ENCODE measurements around the gene CCDC9. TPM values are rescaled to one million over a fixed set of nuclear protein-coding genes. Genes with fewer than 3 reads are reported as not detected.
"Not testable (repeated sequence)": the region's sequence is repeated elsewhere in the genome, so short reads cannot be mapped to it uniquely, and the experiment has no call there.

The CCDC9 gene
- total RNA-seq, 2 experiments from 2014 or later: 37.8 to 39.6 TPM

DNA sequence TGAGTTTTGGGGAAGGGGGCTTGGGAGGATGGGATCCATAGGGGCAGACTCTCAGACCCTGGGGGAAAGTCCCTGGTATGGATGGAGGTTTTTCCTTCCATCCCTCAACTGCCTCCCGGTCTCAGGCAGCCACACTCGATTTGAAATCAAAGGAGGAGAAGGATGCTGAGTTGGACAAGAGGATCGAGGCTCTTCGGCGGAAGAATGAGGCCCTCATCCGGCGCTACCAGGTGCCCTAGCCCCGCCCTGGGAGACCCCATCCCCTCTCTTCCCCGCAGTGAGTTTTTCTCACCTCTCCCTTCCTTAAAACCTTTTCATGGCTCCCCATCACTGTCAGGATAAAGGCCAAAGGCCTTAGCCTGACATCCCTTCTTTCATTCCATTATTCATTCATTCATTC, 2.1 kb downstream of the CCDC9 start:
- POLR2A ChIA-PET: no interaction called here
- no peak for DNase-seq
- Mint-ChIP-seq H3K4me1 (peaks cover 30% of the 10 kb centered on the region), H3K27ac (no peak overlapping the region), H3K9me3 (no peaks in the 10 kb centered on the region), H3K36me3 (peaks cover 26% of the 10 kb centered on the region), H3K4me3 (peak overlapping the region; percentile 97), H3K27me3 (no peaks in the 10 kb centered on the region)
- no peak for ATAC-seq (ENCODE audit: low read depth)

DNA sequence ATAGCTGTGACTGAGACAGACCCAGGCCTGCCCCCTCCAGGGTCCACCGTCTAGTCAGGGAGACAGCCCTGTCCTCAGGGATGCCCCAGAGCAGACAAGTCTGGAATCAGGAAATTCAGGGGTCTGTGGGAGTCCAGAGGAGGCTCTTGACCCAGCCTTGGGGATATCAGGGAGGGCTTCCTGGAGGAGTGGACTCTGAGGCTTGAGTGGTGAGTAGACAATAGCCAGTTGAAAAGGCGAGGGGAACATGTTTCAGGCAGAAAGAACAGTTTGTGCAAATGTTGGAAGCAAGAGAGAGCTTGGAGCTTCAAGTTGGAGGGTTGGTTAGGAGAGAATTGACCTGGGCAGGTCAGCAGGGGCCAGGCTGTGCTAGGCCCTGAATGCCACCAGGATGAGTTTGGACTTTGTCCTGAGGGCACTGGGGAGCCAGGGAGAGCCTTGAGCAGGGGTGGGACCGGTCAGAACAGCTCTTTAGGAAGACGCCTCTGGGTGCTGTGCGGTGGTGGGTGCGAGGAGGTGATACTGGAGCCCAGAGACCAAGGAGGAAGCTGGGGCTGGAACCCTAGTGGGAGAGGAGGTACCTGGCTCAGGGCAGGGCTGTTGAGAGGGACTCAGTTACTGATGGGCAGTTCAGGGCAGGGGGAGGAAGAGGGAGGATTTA, 2.7 kb downstream of the CCDC9 start:
- Mint-ChIP-seq H3K4me1 (peaks cover 30% of the 10 kb centered on the region), H3K27ac (peak overlapping the region; percentile 14), H3K9me3 (no peaks in the 10 kb centered on the region), H3K27me3 (no peaks in the 10 kb centered on the region), H3K4me3 (peak overlapping the region; percentile 97), H3K36me3 (peaks cover 26% of the 10 kb centered on the region)
- no peak for DNase-seq
- POLR2A ChIA-PET: no interaction called here
- ATAC-seq (ENCODE audit: low read depth): no peak

DNA sequence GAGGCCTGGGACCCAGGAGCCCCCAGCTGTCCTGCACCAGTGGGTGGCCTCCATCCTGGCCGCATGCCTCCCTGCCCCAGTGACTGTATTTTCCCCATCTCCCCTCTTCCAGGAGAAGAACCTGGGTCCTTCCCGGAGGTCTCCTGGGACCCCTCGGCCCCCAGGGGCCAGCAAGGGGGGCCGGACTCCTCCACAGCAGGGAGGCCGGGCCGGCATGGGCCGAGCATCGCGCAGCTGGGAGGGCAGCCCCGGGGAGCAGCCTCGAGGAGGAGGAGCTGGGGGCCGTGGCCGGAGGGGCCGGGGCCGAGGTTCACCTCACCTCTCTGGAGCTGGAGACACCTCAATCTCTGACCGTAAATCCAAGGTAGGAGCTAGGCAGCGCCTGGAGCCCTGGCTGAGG, 4.2 kb downstream of the CCDC9 start:
- peak overlapping the region; percentile 17 for H3K27ac Mint-ChIP-seq
- peaks cover 30% of the 10 kb centered on the region for H3K36me3 Mint-ChIP-seq
- ATAC-seq (ENCODE audit: low read depth): no peak
- POLR2A ChIA-PET: interaction anchor here (2.1 to 2.2 kb wide), 2 partner anchors 14 to 147 kb away, joined by 5 to 10 read pairs; partner anchors contain the start of genes INAFM1 and ZC3H4
- no peaks in the 10 kb centered on the region for H3K27me3 Mint-ChIP-seq
- peaks cover 30% of the 10 kb centered on the region for H3K4me1 Mint-ChIP-seq
- H3K9me3 Mint-ChIP-seq: no peaks in the 10 kb centered on the region
- no peak for DNase-seq
- H3K4me3 Mint-ChIP-seq: no peak overlapping the region

DNA sequence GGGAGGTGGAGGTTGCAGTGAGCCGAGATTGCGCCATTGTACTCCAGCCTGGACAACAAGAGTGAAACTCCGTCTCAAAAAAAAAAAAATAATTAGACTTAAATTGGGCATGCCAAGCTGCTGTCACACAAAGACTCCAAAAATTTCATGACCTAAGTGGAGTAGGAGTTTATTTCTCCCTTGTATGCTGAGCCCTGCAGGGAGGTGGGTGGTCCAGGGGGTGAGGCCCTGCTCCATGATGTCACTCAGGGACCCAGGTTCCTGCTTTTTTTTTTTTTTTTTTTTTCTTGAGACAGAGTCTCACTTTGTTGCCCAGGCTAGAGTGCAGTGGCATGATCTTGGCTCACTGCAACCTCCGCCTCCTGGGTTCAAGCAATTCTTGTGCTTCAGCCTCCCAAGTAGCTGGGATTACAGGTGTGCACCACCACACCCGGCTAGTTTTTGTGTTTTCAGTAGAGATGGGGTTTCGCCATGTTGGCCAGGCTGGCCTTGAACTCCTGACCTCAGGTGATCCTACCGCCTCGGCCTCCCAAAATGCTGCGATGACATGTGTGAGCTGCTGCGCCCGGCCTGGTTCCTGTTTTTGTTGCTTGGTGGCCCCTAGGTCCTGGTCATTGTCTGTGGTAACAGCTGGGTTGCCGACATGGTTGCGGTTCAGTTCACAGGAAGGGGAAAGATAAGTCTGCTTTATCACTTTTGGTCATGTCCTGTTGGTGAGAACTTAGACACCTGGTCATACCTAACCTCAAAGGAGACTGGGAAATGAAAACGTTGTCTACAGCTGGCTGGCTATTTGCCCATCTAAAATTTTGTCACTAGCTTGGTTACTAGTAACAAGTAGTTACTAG, 5.8 kb downstream of the CCDC9 start:
- H3K27me3 Mint-ChIP-seq; ATAC-seq (ENCODE audit: low read depth); H3K9me3 Mint-ChIP-seq; H3K4me3 Mint-ChIP-seq; H3K27ac Mint-ChIP-seq; DNase-seq: not testable (repeated sequence)
- H3K36me3 Mint-ChIP-seq: peaks cover 30% of the 10 kb centered on the region
- H3K4me1 Mint-ChIP-seq: peaks cover 26% of the 10 kb centered on the region
- POLR2A ChIA-PET: interaction anchor here (0.7 to 2.2 kb wide), 4 partner anchors 10 to 149 kb away, joined by 4 to 10 read pairs (median 4); partner anchors contain the start of genes INAFM1 and ZC3H4

DNA sequence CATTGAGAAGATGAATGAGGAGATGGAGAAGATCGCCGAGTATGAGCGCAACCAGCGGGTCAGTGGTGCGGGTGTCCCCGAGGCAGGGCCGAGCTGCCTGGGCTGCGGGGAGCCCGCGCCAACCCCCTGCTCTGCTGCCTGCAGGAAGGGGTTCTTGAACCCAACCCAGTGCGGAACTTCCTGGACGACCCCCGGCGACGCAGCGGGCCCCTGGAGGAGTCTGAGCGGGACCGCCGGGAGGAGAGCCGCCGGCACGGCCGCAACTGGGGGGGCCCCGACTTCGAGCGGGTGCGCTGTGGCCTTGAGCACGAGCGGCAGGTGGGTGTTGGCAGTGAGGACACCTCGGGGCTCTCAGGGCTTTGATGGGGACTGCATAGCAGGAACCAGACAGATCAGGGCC, 8.3 kb downstream of the CCDC9 start:
- no peaks in the 10 kb centered on the region for H3K9me3 Mint-ChIP-seq
- no peaks in the 10 kb centered on the region for H3K27me3 Mint-ChIP-seq
- peaks cover 5% of the 10 kb centered on the region for H3K4me1 Mint-ChIP-seq
- peaks cover 19% of the 10 kb centered on the region for H3K36me3 Mint-ChIP-seq
- DNase-seq (no peak), ATAC-seq (ENCODE audit: low read depth) (no peak)
- POLR2A ChIA-PET: interaction anchor here (1.0 kb wide), 1 partner anchor 10 kb away, joined by 3 read pairs; no protein-coding TSS in a partner anchor
- H3K4me3 Mint-ChIP-seq: no peak overlapping the region
- no peak overlapping the region for H3K27ac Mint-ChIP-seq

DNA sequence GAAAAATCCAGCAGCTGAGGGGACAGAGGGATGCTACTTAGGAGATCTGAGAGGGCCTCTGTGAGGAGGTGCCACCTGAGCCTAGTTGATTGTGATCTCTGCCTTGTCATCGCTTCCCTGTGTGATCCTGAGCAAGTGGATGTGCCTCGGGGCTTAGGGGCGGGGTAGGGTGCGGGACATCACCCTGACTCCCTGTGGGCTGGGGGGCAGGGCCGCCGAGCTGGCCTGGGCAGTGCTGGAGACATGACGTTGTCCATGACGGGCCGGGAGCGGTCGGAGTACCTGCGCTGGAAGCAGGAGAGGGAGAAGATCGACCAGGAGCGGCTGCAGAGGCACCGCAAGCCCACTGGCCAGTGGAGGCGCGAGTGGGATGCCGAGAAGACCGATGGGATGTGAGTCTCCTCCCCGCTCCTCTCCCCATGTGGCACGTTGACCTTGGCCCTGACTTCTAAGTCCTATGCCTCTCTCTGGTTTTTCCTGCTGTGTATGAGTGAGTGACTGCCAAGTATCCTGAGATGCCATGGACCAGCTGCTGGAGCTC, 10.1 kb downstream of the CCDC9 start:
- ATAC-seq (ENCODE audit: low read depth): no peak
- Mint-ChIP-seq H3K4me1 (peaks cover 2% of the 10 kb centered on the region), H3K27ac (no peak overlapping the region), H3K4me3 (no peak overlapping the region), H3K36me3 (peaks cover 15% of the 10 kb centered on the region), H3K27me3 (no peaks in the 10 kb centered on the region), H3K9me3 (no peaks in the 10 kb centered on the region)
- DNase-seq: no peak
- POLR2A ChIA-PET: no interaction called here

DNA sequence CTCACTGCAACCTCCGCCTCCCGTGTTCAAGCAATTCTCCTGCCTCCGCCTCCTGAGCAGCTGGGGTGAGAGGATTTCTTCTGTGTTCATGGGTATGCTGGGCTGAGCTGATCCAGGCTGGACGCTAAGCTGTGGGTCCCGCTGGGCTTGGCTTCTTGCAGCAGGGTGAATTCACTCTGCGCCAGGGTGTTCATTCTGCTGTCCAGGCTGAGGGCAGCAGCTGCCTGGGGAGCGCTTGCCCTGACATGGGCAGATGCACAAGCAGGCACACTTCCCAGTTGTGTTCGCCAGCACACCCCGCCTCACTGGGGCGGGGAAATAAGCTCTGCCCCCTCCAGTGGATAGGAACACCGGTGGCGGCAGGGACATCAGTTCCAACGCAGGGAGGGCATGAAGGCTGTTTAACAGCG, 11.0 kb downstream of the CCDC9 start:
- no peak for DNase-seq
- H3K36me3 Mint-ChIP-seq: peaks cover 13% of the 10 kb centered on the region
- no peak overlapping the region for H3K27ac Mint-ChIP-seq
- H3K9me3 Mint-ChIP-seq: no peaks in the 10 kb centered on the region
- H3K27me3 Mint-ChIP-seq: no peaks in the 10 kb centered on the region
- POLR2A ChIA-PET: interaction anchor here (1.2 kb wide), 1 partner anchor 11 kb away, joined by 3 read pairs; the partner anchor contains the start of gene CCDC9
- peaks cover 1% of the 10 kb centered on the region for H3K4me1 Mint-ChIP-seq
- ATAC-seq (ENCODE audit: low read depth): no peak
- no peak overlapping the region for H3K4me3 Mint-ChIP-seq

DNA sequence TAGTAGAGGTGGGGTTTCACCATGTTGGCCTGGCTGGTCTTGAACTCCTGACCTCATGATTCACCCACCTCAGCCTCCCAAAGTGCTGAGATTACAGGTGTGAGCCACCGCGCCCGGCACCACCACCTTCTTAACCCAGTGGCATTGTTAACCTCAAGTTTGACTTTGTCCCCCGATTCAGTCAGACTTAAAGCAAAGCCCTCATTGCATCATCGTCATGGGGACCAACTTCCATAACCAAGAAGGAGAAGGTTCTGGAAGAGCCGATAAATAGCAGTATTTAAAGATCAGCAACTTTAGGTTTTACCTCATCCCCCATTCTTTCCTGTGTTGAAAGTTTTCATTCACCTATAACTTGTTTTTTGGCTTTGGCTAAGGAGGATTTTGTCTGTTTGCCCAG, 11.7 kb downstream of the CCDC9 start:
- no peak for ATAC-seq (ENCODE audit: low read depth)
- POLR2A ChIA-PET: interaction anchor here (1.2 kb wide), 1 partner anchor 11 kb away, joined by 3 read pairs; the partner anchor contains the start of gene CCDC9
- Mint-ChIP-seq H3K9me3 (no peaks in the 10 kb centered on the region), H3K27me3 (no peaks in the 10 kb centered on the region), H3K36me3 (peaks cover 12% of the 10 kb centered on the region), H3K4me1 (peaks cover 6% of the 10 kb centered on the region), H3K27ac (no peak overlapping the region), H3K4me3 (no peak overlapping the region)
- DNase-seq: no peak

DNA sequence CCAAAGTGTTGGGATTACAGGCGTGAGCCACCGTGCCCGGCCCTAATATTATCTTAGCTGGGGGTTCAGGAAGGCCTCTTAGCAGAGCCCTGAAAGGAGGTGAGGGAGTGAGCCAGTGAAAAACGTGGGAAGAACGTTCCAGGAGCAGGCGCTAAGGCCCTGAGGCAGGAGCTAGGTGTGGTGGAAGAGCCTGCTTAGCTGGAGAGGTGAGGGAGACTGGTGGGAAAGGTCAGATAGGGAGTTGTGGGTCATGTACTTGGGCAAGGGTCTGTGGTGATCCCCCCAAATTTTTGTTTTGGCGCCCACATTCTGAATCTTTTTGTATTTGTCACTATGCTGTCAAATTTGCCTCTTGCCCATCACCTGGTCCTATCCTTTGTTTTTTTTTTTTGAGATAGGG, 13.3 kb downstream of the CCDC9 start:
- POLR2A ChIA-PET: interaction anchor here (0.7 to 0.9 kb wide), 2 partner anchors 13 to 16 kb away, joined by 3 to 5 read pairs; partner anchors contain the start of gene CCDC9
- Mint-ChIP-seq H3K4me3 (no peak overlapping the region), H3K27ac (no peak overlapping the region)

DNA sequence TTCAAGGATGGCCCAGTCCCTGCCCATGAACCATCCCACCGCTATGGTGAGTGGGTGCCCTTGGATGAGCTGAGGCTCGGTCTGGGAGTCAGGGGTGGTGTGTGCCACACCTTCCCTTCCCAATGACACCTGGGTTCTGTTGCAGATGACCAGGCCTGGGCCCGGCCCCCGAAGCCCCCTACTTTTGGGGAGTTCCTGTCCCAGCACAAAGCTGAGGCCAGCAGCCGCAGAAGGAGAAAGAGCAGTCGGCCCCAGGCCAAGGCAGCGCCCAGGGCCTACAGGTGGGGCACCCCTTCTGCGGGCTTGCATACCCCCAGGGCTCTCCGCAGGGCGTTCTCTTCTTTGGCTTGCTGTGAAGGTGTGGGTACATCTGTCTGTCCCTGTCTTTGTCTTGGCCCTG, 14.1 kb downstream of the CCDC9 start:
- no peaks in the 10 kb centered on the region for H3K9me3 Mint-ChIP-seq
- DNase-seq (no peak), ATAC-seq (ENCODE audit: low read depth) (no peak)
- peaks cover 9% of the 10 kb centered on the region for H3K36me3 Mint-ChIP-seq
- H3K27me3 Mint-ChIP-seq: no peaks in the 10 kb centered on the region
- POLR2A ChIA-PET: interaction anchor here (0.7 to 0.9 kb wide), 2 partner anchors 14 to 17 kb away, joined by 3 to 5 read pairs; partner anchors contain the start of gene CCDC9
- H3K4me1 Mint-ChIP-seq: peaks cover 8% of the 10 kb centered on the region
- no peak overlapping the region for H3K4me3 Mint-ChIP-seq
- H3K27ac Mint-ChIP-seq: no peak overlapping the region

More for the DNA sequence above, 13.3 kb downstream of the CCDC9 start:
- DNase-seq (no peak), ATAC-seq (ENCODE audit: low read depth) (no peak)
- peaks cover 6% of the 10 kb centered on the region for H3K4me1 Mint-ChIP-seq
- H3K9me3 Mint-ChIP-seq: no peaks in the 10 kb centered on the region
- peaks cover 10% of the 10 kb centered on the region for H3K36me3 Mint-ChIP-seq
- H3K27me3 Mint-ChIP-seq: no peaks in the 10 kb centered on the region

DNA sequence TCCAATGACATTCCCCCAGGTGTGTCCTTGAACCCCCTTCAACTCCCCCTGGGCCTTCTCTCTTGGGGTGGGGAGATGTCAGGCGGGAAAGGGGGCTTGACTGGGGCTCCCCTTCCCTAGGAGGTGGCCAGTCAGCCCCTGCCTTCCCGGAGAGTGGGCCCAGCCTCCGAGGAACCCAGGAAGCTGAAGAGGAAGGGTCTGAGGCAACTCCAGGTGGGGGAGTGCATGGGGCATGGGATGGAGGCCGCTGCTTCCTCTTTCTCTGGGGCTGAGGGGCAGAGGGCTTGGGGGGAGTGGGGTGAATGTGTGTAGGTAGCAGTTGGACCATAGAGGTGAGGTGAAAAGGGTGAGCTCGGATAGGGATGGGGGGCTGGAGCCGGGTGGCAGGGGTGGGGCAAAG, 15.6 kb downstream of the CCDC9 start:
- no peaks in the 10 kb centered on the region for H3K9me3 Mint-ChIP-seq
- H3K36me3 Mint-ChIP-seq: peaks cover 16% of the 10 kb centered on the region
- no peak overlapping the region for H3K27ac Mint-ChIP-seq
- DNase-seq (no peak), ATAC-seq (ENCODE audit: low read depth) (no peak)
- POLR2A ChIA-PET: interaction anchor here (0.6 to 1.4 kb wide), 3 partner anchors 10 to 156 kb away, joined by 3 to 7 read pairs (median 4); partner anchors contain the start of gene CCDC9
- peaks cover 12% of the 10 kb centered on the region for H3K4me1 Mint-ChIP-seq
- H3K4me3 Mint-ChIP-seq: no peak overlapping the region
- H3K27me3 Mint-ChIP-seq: no peaks in the 10 kb centered on the region

DNA sequence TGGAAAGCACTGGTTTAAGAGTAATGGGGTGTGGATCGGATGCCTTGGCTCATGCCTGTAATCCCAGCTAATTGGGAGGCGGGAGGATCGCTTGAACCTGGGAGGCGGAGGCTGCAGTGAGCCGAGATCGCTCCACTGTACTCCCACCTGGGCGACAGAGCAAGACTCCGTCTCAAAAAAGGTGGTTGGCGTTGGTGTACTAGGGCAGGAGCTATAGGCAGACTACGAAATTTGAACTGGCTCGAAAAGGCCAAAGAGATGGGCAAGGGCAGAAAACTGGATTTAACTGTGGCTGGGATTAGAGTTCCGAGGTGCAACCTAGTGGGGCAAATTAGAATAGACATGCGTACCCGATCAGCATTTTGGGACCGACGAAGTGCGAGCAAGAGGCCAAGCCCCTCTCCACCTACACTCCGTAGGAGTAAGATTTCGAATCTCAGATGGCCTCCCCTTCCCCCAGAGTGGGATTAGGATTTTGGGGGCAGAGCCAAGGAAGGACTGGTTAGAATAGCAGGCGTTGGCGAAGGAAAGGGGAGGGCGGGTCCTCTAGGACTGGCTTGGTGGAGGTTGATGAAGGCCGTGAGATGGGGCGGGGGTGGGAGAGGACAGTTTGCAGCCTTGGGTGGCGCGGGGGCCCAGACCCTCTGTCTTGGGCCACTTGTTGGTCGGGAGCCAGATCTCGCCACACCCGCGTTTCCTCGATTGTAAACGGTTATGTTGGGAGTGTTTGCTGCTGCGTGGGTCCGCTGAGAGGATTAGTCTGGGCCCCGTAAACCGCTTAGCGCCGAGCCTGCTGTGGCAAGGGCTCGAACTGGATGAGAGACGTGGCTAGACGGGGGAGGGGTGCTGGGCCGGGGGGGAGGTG, 16.4 kb downstream of the CCDC9 start:
- H3K27ac Mint-ChIP-seq: peak overlapping the region; percentile 98
- H3K27me3 Mint-ChIP-seq: no peaks in the 10 kb centered on the region
- POLR2A ChIA-PET: interaction anchor here (0.6 to 1.4 kb wide), 3 partner anchors 11 to 156 kb away, joined by 3 to 7 read pairs (median 4); partner anchors contain the start of gene CCDC9
- H3K36me3 Mint-ChIP-seq: peaks cover 16% of the 10 kb centered on the region
- ATAC-seq (ENCODE audit: low read depth) (no peak), DNase-seq (no peak)
- H3K4me1 Mint-ChIP-seq: peaks cover 12% of the 10 kb centered on the region
- peak overlapping the region; percentile 98 for H3K4me3 Mint-ChIP-seq
- no peaks in the 10 kb centered on the region for H3K9me3 Mint-ChIP-seq
